ENCODE data around the gene CHMP3.

The CHMP3 gene

DNA sequence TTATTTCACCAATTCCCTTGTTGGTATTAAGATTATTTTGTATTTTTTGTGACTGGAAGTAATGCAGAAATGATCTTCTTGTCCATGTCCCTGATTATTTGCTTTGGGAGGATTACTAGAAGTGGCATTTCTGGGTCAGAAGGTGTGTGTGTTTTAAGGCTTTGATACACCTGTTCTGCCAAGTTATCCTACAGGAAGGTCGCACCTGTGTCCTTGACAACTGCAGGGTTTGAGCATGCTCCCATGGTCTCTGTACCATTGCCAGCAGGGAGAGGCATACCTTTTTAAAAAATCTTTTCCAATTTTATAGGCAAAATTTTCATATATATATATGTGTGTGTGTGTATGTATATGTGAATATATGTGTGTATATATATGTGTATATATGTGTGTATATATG lies 92.4 kb downstream of the CHMP3 start:
- no peak overlapping the region for H3K4me3 ChIP-seq (ENCODE audit: low read depth, low read length)
- H3K36me3 ChIP-seq: peaks cover 9% of the 10 kb centered on the region; the same call in 1 of the 2 replicates

DNA sequence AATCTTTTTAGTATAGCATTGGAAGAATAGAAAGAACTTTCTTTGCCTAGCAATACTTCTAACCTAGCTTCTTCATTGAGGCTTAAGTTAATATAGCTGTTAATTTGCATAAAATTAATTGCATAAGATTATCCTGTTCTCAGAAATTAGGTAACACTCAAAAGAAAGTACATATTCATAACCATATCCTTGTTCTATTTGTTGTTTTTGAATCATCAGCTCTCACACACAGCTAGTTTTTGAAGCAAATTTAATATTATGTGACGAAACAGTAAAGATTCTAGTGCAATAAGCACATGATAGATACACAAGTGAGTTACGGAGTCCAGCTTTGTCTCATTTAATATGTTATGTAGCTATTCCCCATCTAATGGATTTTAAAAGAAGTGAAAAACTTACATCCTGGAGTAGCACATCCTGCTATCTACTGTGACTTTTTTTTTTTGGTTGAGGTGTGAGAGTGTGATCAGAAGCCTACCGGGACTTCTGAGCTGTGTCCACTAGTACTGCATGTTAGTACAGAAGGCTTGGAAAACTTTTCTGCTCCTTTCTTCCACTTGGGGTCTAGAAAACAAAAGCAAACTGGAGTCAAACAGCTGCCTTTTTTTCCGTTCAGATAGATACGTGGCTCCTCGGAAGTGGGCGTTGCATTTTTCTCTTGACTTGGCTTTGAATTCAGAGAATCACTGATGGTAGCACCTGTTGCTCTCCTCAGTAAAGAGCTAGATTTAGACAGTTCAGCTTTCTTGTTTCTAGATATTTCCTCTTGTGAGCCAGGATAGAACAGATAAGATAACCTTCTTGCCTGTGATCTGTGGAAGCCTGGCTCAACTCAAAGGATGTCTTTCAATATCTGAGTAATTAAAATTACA lies 94.8 kb downstream of the CHMP3 start:
- TF ChIP-seq, protein P1, sequence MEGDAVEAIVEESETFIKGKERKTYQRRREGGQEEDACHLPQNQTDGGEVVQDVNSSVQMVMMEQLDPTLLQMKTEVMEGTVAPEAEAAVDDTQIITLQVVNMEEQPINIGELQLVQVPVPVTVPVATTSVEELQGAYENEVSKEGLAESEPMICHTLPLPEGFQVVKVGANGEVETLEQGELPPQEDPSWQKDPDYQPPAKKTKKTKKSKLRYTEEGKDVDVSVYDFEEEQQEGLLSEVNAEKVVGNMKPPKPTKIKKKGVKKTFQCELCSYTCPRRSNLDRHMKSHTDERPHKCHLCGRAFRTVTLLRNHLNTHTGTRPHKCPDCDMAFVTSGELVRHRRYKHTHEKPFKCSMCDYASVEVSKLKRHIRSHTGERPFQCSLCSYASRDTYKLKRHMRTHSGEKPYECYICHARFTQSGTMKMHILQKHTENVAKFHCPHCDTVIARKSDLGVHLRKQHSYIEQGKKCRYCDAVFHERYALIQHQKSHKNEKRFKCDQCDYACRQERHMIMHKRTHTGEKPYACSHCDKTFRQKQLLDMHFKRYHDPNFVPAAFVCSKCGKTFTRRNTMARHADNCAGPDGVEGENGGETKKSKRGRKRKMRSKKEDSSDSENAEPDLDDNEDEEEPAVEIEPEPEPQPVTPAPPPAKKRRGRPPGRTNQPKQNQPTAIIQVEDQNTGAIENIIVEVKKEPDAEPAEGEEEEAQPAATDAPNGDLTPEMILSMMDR (IDR thresholded peaks at IDR 0.05; ENCODE audit: low read depth, low read length): no peak
- Histone ChIP-seq H3K4me3 (ENCODE audit: low read depth, low read length) (no peak overlapping the region), H3K9me3 (no peaks in the 10 kb centered on the region), H3K27me3 (no peaks in the 10 kb centered on the region), H3K4me1 (no peaks in the 10 kb centered on the region), H3K36me3 (peaks cover 9% of the 10 kb centered on the region; the same call in 1 of the 2 replicates)
- no peak for DNase-seq

More for the DNA sequence above, 92.4 kb downstream of the CHMP3 start:
- Histone ChIP-seq H3K4me1 (no peaks in the 10 kb centered on the region), H3K27me3 (no peaks in the 10 kb centered on the region), H3K9me3 (no peaks in the 10 kb centered on the region)
- TF ChIP-seq, protein P1 (IDR thresholded peaks at IDR 0.05; ENCODE audit: low read depth, low read length): no peak
- DNase-seq: no peak

DNA sequence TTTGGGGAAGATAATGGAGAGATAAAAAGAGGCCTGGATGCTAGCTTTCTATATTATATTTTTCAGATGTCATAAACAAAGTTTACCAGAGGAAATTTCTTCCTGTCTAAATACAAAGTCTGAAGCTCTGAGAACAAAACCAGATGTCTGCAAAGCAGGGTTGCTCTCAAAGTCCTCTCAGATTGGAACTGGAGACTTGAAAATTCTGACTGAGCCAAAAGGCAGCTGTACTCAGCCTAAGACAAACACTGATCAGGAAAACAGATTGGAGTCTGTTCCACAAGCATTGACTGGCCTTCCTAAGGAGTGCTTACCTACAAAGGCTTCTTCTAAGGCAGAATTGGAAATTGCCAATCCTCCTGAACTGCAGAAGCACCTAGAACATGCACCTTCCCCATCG lies 96.9 kb downstream of the CHMP3 start:
- DNase-seq: no peak
- Histone ChIP-seq H3K9me3 (no peaks in the 10 kb centered on the region), H3K4me1 (no peaks in the 10 kb centered on the region)

DNA sequence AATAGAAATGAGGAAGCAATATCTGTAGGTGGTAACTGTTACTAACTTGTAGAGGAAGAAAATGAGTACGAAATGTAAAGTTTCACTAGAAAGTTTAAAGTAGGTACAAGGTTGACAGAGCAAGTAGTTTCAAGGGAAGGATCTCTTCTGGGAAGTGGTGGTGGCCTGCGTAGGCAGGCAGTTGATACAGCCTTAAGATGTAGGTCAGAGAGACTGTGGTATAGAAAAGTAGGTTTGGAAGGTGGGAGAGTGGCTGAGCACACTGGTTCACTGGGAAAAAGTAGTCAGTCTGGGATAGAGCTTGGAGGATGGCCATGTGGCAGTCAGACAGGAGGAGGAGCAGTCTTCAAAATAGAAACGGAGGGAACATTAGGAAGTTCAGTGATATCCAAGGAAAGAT lies 98.6 kb downstream of the CHMP3 start:
- H3K36me3 ChIP-seq: peaks cover 9% of the 10 kb centered on the region; the same call in 1 of the 2 replicates

More for the DNA sequence above, 96.9 kb downstream of the CHMP3 start:
- Histone ChIP-seq H3K27me3 (no peaks in the 10 kb centered on the region), H3K36me3 (peaks cover 9% of the 10 kb centered on the region; the same call in 1 of the 2 replicates), H3K4me3 (ENCODE audit: low read depth, low read length) (no peak overlapping the region)
- TF ChIP-seq, protein P1 (IDR thresholded peaks at IDR 0.05; ENCODE audit: low read depth, low read length): no peak

DNA sequence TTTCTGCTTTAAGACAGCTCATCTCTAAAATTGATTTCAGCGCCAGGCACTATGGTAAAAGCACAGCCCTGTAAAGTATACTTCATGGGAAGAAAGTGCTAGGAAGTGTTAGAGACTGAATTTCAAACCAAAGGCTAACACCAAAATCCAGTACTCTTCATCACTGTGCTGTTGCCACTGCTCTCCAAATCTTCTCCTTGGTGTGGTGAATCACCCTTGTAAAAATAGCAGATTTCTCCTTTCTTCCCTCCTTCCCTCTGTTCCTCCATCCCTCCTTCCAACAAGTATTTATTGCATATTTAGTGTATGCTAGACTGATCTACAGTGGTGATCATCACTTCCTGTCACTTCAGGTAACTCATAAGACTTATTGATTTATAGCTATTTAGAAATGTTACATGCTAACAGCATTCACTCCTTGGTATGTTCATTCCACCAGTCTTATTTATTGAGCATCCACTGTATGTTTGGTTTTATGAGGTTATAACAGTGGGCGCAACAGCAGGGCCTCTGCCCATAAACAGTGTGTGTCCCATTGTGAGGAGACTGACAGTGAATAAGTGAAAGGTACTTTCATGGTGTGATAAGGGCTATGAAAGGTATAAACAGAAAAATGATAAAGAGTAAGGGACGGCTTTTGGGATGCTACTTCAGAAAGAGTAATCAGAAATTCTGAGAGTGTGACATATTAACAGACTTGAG lies 102.0 kb downstream of the CHMP3 start:
- Histone ChIP-seq H3K4me3 (ENCODE audit: low read depth, low read length) (no peak overlapping the region), H3K4me1 (no peaks in the 10 kb centered on the region), H3K27me3 (no peaks in the 10 kb centered on the region), H3K9me3 (no peaks in the 10 kb centered on the region), H3K36me3 (no peaks in the 10 kb centered on the region; the same call in 1 of the 2 replicates)
- TF ChIP-seq, protein P1 (IDR thresholded peaks at IDR 0.05; ENCODE audit: low read depth, low read length): no peak
- no peak for DNase-seq

More for the DNA sequence above, 98.6 kb downstream of the CHMP3 start:
- TF ChIP-seq, protein P1 (IDR thresholded peaks at IDR 0.05; ENCODE audit: low read depth, low read length): no peak
- no peaks in the 10 kb centered on the region for H3K27me3 ChIP-seq
- H3K4me1 ChIP-seq: no peaks in the 10 kb centered on the region
- no peak overlapping the region for H3K4me3 ChIP-seq (ENCODE audit: low read depth, low read length)
- no peaks in the 10 kb centered on the region for H3K9me3 ChIP-seq
- no peak for DNase-seq

Measured in BE2C (cell line).